T-helper 2 cell treated with Interferon-gamma antibody and Interleukin-4, amounts not matched to agents 100 ng/mL and 5 ng/mL, for 36 hours (primary cell): Measurements from ENCODE around the gene FOXP1. TPM values are rescaled to one million over a fixed set of nuclear protein-coding genes. Genes with fewer than 3 reads are reported as not detected.

Source experiments
- intact Hi-C: fragments of 100-400 bp; cut with micrococcal nuclease; formaldehyde crosslinking; loops from one replicate; pipeline ENCODE4 v1.15.1; 2023
- total RNA-seq: library from RNA; stranded (reverse); gene quantifications from 2 replicates; pipeline ENCODE4 v1.2.3, GENCODE V29; 2022

The FOXP1 gene
- 113 and 114 TPM in 2 replicates for total RNA-seq

GRCh38 chr3:71583566-71584393 is at the start of gene FOXP1:
Gene FOXP1, minus strand, starts transcription at chr3:71583728. Its CDS starts 385,347 bp downstream, at chr3:71198381.
- intact Hi-C loops: loop anchor here (1.0 to 10.0 kb wide), 12 partner anchors 91 to 573 kb away; no protein-coding TSS in a partner anchor

GRCh38 chr3:71629711-71630110 is 46.2 kb upstream of the FOXP1 start:
- intact Hi-C loops: no loop called here

GRCh38 chr3:71629289-71629688 is 45.8 kb upstream of the FOXP1 start:
- intact Hi-C loops: no loop called here

GRCh38 chr3:71628522-71628921 is 45.0 kb upstream of the FOXP1 start:
- intact Hi-C loops: no loop called here

- intact Hi-C loops: no loop called here
These were observed 42.1 kb upstream of the FOXP1 start for GRCh38 chr3:71625676-71626075.

- intact Hi-C loops: no loop called here
These were observed 38.5 kb upstream of the FOXP1 start for GRCh38 chr3:71621825-71622537.

- intact Hi-C loops: no loop called here
These were observed 35.0 kb upstream of the FOXP1 start for GRCh38 chr3:71618538-71618937.

GRCh38 chr3:71616571-71617021 is 33.1 kb upstream of the FOXP1 start:
- intact Hi-C loops: no loop called here

GRCh38 chr3:71614869-71615268 is 31.3 kb upstream of the FOXP1 start:
- intact Hi-C loops: no loop called here

- intact Hi-C loops: no loop called here
These were observed 30.9 kb upstream of the FOXP1 start for GRCh38 chr3:71614426-71614825.

GRCh38 chr3:71611099-71611498 is 27.6 kb upstream of the FOXP1 start:
- intact Hi-C loops: no loop called here

- intact Hi-C loops: no loop called here
These were observed 23.8 kb upstream of the FOXP1 start for GRCh38 chr3:71607364-71607763.

GRCh38 chr3:71606582-71606981 is 23.1 kb upstream of the FOXP1 start:
- intact Hi-C loops: no loop called here

- intact Hi-C loops: no loop called here
These were observed 18.7 kb upstream of the FOXP1 start for GRCh38 chr3:71602256-71602655.

GRCh38 chr3:71601811-71602210 is 18.3 kb upstream of the FOXP1 start:
- intact Hi-C loops: no loop called here

GRCh38 chr3:71600646-71601288 is 17.2 kb upstream of the FOXP1 start:
- intact Hi-C loops: no loop called here

GRCh38 chr3:71599416-71599815 is 15.9 kb upstream of the FOXP1 start:
- intact Hi-C loops: no loop called here

- intact Hi-C loops: no loop called here
These were observed 14.8 kb upstream of the FOXP1 start for GRCh38 chr3:71598292-71598691.

- intact Hi-C loops: no loop called here
These were observed 13.8 kb upstream of the FOXP1 start for GRCh38 chr3:71597286-71597685.

- intact Hi-C loops: no loop called here
These were observed 9.6 kb upstream of the FOXP1 start for GRCh38 chr3:71593106-71593505.

GRCh38 chr3:71591101-71591500 is 7.6 kb upstream of the FOXP1 start:
- intact Hi-C loops: no loop called here

GRCh38 chr3:71589132-71589531 is 5.6 kb upstream of the FOXP1 start:
- intact Hi-C loops: loop anchor here (5.0 to 10.0 kb wide), 3 partner anchors 96 to 1057 kb away; no protein-coding TSS in a partner anchor
